HG02798 (cell line): Measurements from ENCODE around the gene SLC22A25.
"Not testable (repeated sequence)": the region's sequence is repeated elsewhere in the genome, so short reads cannot be mapped to it uniquely, and the experiment has no call there.

ENCODE experiments used
- ATAC-seq: cut with Tn5 transposase; IDR thresholded peaks from one replicate; pipeline ENCODE4 v1.9.1; 2021; ENCODE audit warnings: mild to moderate bottlenecking; ENCODE audit not compliant: unreplicated experiment, poor library complexity

The SLC22A25 gene

GRCh38 chr11:63235471-63236461 is 7.6 kb downstream of the SLC22A25 start:
- not testable (repeated sequence) for ATAC-seq

GRCh38 chr11:63229815-63230214 is 13.6 kb downstream of the SLC22A25 start:
- no peak for ATAC-seq

- ATAC-seq, result no peak
Measured at GRCh38 chr11:63227521-63228107, 15.8 kb downstream of the SLC22A25 start.

- no peak for ATAC-seq
Measured at GRCh38 chr11:63226488-63227114, 16.8 kb downstream of the SLC22A25 start.

- no peak for ATAC-seq
Measured at GRCh38 chr11:63214093-63214492, 29.3 kb downstream of the SLC22A25 start.

GRCh38 chr11:63212742-63213141 is 30.7 kb downstream of the SLC22A25 start:
- no peak for ATAC-seq

- ATAC-seq, result no peak
Measured at GRCh38 chr11:63210111-63210510, 33.3 kb downstream of the SLC22A25 start.
